GM15510 (cell line): ENCODE measurements around the gene ARID4A.
A peak's percentile ranks its signal among the peaks of the same experiment; 100 is the strongest.

ENCODE experiments used
- POLR2A ChIP-seq: IDR thresholded peaks from 3 replicates; pipeline ENCODE4 v1.6.1; 2011; ENCODE audit warnings: borderline replicate concordance; ENCODE audit not compliant: insufficient read length; ENCODE audit errors: extremely low read depth

The ARID4A gene, protein sequence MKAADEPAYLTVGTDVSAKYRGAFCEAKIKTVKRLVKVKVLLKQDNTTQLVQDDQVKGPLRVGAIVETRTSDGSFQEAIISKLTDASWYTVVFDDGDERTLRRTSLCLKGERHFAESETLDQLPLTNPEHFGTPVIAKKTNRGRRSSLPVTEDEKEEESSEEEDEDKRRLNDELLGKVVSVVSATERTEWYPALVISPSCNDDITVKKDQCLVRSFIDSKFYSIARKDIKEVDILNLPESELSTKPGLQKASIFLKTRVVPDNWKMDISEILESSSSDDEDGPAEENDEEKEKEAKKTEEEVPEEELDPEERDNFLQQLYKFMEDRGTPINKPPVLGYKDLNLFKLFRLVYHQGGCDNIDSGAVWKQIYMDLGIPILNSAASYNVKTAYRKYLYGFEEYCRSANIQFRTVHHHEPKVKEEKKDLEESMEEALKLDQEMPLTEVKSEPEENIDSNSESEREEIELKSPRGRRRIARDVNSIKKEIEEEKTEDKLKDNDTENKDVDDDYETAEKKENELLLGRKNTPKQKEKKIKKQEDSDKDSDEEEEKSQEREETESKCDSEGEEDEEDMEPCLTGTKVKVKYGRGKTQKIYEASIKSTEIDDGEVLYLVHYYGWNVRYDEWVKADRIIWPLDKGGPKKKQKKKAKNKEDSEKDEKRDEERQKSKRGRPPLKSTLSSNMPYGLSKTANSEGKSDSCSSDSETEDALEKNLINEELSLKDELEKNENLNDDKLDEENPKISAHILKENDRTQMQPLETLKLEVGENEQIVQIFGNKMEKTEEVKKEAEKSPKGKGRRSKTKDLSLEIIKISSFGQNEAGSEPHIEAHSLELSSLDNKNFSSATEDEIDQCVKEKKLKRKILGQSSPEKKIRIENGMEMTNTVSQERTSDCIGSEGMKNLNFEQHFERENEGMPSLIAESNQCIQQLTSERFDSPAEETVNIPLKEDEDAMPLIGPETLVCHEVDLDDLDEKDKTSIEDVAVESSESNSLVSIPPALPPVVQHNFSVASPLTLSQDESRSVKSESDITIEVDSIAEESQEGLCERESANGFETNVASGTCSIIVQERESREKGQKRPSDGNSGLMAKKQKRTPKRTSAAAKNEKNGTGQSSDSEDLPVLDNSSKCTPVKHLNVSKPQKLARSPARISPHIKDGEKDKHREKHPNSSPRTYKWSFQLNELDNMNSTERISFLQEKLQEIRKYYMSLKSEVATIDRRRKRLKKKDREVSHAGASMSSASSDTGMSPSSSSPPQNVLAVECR

DNA sequence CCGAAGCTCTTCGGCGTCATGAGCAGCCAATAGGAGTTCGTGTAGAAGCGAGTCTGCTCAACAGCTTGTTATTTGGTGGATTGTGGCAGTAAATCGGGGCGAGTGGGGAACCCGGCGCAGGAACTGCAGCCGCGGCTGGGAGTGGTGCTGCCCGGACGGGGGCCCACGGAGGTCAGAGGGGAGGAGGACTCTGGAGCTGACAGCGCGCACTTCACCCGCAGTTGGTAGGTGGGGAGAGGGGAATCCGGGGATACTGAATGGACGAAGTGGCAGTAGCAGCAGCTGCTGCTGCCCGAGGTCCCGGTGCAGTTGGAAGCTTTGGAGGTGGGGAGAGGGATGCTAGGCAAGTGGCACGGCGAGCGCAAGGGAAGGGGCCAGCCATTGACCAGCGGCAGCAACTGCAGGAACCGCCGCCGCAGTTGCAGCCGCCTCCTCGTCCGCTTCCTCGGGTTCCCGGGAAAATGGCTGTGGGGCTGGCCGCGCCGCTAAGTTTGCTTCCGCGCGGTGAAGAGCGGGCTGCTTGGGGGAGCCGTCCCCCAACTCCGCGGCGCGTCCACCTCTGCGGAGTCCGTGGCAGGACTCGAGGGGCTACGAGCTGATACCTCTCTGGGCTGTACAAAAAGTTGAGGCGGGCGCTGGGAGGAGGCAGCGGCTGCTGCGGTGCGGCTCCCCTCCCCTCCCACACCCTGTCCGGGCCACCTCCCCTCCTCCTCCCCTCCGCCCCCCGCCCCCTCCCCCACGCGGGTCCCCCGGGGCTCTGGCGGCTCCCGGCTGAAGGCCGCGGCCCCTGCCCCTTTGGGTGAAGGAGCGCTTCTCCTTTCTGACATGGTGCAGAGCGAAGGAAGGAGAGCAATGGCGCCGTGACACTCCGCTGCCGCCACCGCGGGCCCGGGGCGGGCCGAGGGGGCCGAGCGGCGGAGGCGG, at the start of gene ARID4A:
Gene ARID4A (plus strand): TSS at position 79 of the 924 bp plus-strand sequence. CDS start 1,300 bp downstream, outside the sequence.
- TF ChIP-seq POLR2A: peak; percentile 70

DNA sequence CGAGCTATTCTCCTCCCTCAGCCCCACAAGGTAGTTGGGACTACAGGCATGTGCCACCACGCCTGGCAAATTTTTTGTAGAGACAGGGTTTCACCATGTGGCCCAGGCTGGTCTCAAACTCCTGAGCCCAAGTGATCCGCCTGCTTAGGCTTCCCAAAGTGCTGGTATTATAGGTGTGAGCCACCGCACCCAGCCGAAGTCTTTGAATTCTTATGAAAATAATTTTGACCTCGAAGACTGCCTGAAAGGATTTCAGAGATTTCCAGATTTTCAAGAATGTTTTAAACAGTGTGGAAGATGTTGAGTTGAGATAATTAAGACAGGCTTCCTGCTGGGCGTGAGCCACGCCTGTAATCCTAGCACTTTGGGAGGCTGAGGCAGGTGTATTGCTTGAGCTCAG, 48.7 kb upstream of the ARID4A start:
- TF ChIP-seq POLR2A: no peak

DNA sequence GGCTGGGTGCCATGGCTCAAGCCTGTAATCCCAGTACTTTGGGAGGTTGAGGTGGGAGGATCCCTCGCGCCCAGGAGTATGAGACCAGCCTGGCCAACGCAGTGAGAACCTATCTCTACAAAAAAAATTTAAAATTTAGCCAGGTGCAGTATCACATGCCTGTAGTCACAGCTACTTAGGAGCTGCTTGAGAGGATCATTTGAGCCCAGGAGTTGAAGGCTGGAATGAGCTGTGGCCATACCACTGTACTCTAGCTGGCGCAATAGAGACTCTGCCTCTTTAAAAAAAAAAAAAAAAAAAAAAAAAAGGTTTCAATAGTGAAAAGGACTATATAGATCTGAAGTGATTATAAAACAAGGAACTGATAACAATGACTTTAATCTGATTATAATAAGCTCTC, 40.2 kb upstream of the ARID4A start:
- TF ChIP-seq POLR2A: no peak

DNA sequence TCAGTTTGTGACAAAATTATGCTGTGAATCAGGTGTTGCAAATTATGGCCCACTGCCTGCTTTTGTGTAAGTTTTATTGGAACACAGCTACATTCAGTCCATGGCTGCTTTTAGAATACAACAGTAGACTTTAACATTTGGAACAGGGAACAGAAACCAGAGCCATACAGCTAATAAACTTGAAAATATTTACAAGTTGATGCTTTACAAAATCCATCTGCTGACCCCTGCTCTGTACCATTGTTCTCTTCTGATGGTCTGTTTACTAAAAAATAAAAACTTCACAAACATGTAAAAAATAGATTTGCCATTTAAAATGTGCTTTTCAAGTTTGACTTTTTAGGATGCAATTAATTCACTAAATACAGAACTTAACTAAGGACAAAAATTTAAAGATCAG, 33.0 kb upstream of the ARID4A start:
- TF ChIP-seq POLR2A: no peak

DNA sequence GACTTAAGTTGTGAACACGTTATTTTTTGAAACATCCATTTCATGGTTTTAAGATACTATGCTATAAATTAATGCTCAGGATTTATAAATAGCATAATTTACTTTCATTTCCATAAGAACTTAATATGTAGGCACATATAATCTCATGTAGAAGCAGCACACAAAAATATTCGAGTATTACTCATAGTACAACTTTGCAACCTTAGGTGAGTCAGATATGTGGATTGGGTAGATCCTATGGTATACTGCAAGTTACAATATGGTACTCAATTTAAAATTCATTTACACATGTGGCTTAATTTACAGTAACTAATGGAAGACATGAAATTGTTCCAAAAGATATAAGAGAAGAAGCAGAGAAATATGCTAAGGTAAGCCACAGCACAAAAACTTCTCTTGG, 27.7 kb upstream of the ARID4A start:
- TF ChIP-seq POLR2A: no peak

DNA sequence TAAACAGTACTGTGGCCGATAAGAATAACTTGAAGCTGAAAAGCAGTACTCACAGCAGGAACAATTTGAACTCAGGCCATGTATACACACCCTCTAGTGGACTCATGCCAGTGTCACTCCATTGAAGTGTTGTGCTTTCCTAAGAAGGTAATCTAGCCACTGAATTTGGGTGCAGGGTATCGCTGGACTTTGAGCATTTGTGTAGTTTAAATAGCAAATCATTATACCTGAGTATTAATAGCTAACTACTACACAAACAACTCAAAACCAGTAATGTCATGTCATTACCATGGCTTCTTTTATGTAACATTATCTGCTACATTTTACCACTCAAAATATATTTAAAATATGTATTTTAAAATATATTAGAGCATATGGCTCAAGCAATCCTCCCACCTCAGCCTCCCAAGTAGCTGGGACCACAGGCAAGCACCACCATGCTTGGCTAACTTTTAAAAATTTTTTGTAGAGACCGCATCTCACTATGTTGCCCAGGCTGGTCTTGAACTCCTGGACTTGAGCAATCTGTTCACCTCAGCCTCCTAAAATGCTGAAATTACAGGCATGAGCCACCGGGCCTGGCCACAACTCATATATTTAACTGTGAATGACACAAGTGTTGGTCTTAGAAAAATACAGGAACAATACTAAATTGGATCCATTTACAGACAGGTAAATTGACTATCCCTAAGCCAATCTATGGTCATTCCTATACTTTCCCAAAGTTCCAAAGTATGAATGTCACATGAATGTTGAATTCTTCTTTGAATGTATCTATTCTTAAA, 25.6 kb upstream of the ARID4A start:
- no peak for TF ChIP-seq POLR2A

DNA sequence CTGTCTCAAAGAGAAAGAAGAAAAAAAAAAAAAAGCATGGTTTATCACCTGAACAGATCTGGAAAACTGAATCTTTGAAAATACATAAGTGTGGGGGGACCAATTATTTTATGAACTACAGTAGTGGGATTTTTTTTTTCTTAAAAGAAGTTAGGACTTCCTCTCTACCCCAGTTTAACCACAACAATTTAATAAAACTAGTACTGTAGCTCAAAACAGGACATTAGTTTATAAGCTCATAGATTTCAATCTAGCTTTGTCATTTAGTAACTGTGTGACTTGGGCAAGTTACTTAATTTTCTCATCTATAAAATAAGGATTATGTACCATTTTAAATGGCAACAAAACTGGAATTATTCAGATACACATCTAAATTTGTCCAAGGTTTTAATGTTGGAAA, 23.5 kb upstream of the ARID4A start:
- no peak for TF ChIP-seq POLR2A

DNA sequence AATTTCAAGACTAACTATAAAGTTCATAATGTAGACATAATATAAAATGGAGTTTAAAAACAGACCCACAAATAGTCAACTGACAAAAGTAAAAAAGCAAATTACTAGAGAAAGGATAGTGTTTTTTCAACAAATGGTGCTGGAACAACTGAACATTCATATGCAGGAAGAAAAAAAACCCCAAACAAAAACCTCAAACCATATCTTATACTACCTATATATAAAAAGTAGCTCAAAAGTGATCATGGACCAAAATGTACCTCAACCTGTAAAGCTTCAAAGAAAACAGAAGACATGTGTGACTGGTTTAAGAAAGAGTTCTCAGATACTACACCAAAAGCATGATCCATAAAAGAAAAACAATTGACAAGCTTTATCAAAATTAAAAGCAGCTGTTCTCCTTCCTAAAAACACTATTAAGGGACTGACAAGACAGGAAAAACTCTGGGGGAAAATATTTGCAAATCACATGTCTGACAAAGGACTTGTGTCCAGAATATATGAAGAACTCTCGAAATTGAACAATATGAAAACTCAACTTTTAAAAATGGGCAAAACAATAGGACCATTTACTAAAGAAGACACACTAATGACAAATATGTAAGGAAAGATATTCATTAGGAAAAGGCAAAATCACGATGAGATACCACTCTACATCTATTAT, 22.7 kb upstream of the ARID4A start:
- no peak for TF ChIP-seq POLR2A

DNA sequence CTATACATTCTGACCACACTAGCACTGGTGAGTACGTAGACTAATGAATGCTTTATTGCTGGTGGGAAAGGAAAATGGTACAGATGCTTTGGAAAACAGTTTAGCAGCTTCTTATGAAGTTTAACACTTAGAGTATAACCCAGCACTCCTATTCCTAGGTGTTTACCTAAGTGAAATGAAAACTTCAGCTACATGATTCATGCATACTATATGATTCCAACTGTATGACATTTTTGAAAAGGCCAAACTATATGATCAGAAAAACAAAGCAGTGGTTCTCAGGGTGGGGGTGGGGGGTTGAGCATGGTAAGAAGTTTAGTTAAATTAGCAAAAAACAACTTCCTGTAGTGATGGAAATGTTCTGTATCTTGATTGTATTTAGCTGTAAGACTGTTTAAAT, 22.1 kb upstream of the ARID4A start:
- no peak for TF ChIP-seq POLR2A

DNA sequence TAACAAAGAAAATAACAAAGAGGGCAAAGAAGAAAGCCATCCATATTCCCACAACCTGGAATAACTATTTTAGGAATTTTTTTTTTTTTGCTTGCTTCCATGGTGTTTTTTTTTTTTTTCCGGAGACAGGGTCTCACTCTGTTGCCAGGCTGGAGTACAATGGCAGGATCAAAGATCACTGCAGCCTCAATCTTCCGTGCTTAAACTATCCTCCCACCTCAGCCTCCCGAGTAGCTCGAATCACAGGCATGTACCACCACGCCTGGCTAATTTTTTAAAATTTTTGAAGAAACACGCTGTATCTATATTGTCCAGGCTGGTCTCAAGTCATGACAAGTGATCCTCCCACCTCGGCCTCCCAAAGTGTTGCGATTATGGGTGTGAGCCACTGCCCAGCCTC, 20.2 kb upstream of the ARID4A start:
- no peak for TF ChIP-seq POLR2A

DNA sequence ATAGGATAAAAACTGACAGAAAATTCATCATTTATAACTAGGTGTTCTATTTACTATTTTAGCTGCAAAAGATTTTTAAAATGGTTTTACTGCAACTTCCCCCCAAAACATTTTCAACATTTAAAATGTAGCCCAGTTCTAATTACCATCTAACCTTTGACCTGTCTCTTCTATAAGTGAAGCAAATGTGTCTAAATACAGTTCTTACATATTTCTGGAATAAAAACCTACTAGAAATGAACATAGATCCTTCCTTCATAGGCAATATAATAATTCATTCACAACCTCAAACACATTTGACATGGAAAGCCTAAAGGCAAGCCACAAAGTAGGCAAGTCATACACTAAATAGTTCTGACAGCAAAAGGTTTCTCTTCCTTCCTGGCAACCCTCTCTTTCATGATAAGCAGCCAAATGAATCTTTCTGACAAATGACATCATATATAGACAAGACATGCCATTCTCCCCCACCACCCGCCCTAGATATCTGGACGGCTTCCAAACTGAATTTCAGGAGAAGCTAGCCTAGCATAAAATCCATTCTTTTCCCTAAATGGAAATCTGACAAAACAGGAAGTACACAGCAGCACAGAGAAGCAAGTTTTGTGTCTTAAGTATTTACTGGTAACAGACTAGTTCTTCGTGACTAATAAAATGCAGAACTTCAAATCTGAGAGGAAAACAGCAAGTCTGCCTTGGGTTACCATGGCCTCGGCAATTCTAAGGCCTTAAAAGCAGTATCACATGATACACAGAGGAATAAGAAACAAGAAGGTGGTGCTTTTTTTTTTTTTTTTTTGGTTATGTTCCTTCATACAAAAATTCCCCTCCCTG, 17.2 kb upstream of the ARID4A start:
- TF ChIP-seq POLR2A: no peak

DNA sequence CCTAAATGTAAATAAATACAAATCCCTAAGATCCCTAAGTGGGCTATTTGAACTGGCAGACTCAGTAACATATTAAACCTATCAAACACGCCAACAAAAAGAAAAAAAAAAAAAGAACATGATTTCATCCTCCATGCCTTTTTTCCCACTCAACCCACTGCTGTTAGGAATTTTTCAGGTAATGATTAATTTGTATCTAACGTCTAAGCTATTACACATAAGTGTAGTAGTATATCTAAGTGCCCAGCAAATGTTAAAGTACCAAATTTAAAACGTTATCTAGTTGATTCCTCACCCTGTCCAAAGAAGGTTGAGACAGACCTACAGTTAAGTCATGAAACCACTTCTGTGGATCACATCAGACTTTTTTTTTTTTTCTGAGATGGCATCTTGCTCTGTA, 16.4 kb upstream of the ARID4A start:
- no peak for TF ChIP-seq POLR2A
